NCI-H1092 treated with DMSO at 0.1 percent for 48 hours (cell line): ENCODE data around the gene TCERG1L.

Experiments used
- DNase-seq: peaks from one replicate; lab custom pipeline; 2025; lab: John Stamatoyannopoulos, UW

Gene TCERG1L

GRCh38 chr10:131065673-131066305 is 245.7 kb downstream of the TCERG1L start:
- no peak for DNase-seq

- DNase-seq: no peak
Observed at GRCh38 chr10:131063311-131063710, 248.2 kb downstream of the TCERG1L start.

DNA sequence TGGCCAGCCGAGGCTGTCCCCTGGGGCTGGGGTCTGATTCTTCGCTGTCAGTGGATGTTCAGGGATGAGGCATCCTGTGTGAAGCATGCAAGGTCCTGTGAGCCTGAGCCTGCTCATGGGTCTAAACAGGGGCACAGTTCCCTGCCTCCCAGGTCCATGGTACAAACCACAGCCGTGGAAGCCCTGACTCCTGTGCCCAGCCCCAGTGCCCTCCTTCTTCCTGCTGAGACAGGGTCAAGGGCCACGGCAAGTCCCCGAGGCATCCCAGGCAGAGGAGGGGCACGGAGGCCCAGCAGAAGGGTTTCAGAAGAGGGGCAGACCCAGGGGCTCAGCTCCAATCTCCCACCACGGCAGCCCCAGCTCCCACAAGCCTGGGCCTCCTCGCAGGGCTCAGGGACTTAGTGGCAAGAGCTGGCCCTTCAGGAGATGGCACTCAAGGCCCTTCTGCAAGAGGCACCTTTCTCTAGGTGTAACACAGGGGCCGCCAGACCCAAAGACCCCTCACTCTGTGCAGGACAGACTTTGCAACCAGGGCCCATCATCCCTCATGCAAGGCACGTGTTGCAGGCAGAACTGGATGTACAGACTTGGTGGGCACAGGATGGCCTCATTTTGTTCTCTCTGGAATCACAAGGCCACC is 248.8 kb downstream of the TCERG1L start:
- DNase-seq: no peak

DNA sequence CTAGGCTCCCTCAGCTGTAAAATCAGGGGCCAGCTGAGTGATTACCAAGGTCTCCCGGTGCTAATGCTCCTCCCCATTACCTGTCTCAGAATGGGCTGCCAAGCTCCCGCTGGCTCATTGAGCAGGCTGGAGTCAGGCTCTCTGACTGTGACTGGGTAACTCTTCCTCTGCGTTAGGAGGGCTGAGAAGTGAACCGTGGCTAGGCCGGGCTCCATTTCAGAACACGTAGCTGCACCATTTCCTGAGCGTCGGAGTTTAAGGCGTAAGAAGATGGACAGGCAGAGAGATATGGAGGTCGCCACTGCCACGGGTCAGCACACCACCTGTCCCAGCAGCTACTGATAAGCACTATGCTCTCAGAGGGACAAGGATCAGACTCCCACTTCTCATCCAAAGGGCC is 250.3 kb downstream of the TCERG1L start:
- DNase-seq: no peak

DNA sequence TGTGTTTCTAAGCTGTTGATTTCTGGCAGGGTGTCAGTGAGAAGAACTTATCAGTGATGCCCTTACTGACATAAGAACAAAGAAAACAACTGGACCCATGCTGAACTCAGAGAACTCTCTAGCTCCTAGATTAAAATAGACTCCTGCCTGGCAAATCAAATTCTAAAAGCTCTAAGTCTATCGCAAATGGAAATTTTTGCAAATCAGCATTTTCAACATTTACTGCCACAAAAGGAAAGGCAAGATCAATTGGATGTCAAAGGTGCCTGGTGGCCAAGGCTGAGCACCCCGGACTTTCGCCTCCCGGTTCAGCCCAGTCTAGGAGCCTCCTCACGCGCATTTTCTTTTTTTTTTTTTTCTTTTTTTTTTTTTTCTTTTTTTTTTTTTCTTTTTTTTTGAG is 251.6 kb downstream of the TCERG1L start:
- DNase-seq: no peak

DNA sequence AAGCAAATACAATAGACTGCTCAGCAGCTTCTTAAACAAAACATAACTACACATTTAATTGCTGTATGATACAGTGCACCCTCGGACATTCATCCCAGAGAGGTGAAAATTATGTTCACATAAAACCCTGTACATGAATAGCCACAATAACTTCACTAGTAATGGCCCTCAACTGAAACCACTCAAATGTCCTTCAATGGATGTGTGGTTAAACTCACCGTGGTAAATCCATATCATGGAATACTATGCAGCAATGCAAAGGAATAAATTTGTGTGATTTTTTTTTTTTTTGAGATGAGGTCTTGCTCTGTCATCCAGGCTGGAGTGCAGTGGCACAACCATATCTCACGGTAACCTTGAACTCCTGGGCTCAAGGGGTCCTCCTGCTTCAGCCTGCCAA is 252.7 kb downstream of the TCERG1L start:
- DNase-seq: no peak

GRCh38 chr10:131056781-131057180 is 254.7 kb downstream of the TCERG1L start:
- no peak for DNase-seq

GRCh38 chr10:131056091-131056579 is 255.4 kb downstream of the TCERG1L start:
- DNase-seq: no peak

GRCh38 chr10:131055437-131055836 is 256.1 kb downstream of the TCERG1L start:
- no peak for DNase-seq

GRCh38 chr10:131053192-131053591 is 258.3 kb downstream of the TCERG1L start:
- no peak for DNase-seq

DNA sequence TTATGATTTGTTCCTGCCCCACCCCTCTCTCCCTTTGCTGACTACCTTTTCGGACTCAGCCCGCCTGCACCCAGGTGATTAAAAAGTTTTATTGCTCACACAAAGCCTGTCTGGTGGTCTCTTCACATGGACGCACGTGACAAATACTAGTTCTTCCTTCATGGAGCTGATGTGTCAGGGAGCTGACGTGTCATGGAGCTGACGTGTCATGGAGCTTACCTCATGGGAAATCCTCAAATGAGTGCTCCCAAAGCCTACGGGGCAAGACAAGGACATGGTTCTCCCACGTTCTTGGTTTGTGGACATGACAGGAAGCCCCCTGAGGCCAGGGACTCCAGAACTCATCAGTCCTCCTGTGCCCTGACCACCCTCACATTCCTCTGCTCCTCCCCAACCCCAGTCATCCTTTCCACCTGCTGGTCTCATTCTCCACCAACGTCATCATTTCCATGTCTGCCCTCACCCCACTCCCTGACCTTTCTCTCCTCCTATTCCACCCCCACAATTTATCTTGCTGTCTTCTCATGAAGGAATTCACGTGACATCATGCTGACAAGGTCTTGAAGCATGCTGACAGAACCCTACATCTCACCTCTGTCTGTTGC is 261.3 kb downstream of the TCERG1L start:
- DNase-seq: no peak

- DNase-seq: peak; percentile 92
Observed at GRCh38 chr10:131049016-131049415, 262.5 kb downstream of the TCERG1L start.

DNA sequence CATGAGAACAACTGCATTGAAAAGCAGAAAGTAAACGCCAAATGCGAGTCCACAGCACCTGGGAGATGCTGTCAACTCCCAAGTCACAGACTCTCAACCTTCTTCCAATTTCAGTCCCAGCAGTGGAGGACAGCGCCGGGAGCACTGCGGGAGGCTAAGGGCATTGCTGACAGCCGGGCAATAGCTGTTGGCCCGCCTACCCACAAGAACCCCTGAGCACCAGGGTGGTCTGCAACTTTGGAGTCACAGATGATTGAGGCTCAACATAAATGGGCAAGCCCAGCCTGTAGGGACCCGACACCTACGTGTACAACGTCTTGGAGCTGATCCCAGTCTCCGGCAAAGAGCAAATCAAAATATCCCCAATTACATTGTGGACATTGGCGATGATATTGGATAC is 262.9 kb downstream of the TCERG1L start:
- DNase-seq: no peak

- no peak for DNase-seq
Observed at GRCh38 chr10:131047501-131047900, 264.0 kb downstream of the TCERG1L start.

DNA sequence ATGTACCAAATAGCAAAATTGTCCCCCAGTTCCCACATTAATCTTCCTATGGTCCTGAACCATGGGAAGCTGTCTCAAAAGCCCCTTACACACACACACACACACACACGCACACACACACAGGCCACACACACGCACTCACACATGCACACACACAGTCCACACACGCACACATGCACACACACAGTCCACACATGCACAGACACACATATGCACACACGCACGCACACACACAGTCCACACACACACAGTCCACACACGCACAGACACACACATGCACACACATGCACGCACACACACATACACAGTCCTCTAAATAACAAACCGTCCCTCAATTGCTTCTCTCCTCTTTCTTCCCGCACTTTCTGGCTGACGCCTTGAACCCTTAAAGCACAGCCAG is 265.3 kb downstream of the TCERG1L start:
- DNase-seq: no peak

- no peak for DNase-seq
Observed at GRCh38 chr10:131044379-131045111, 267.0 kb downstream of the TCERG1L start.

GRCh38 chr10:131043039-131043691 is 268.4 kb downstream of the TCERG1L start:
- DNase-seq: no peak
